Esophagus muscularis mucosa (tissue), 4 donors: ENCODE data around the gene PAPOLG. TPM values are rescaled to one million over a fixed set of nuclear protein-coding genes. Genes with fewer than 3 reads are reported as not detected.

Experiments used
- DNase-seq: peaks from one replicate; pipeline ENCODE4 v3.0.0-alpha.2; 2017; ENCODE audit errors: extremely low spot score
- H3K27ac ChIP-seq, 4 donors: fragments of 200-600 bp; sonication (generic); replicated peaks in 1 of 4; 1 replicate in 3 of 4; 2 replicates in 1 of 4; pipeline ENCODE4 v1.5.1; 2016 to 2019; ENCODE audit warnings: mild to moderate bottlenecking in 1 of 4
- H3K27me3 ChIP-seq, 4 donors: fragments of 200-600 bp; sonication (generic); one replicate each; pipeline versions ENCODE4 v1.5.1 to v1.6.0; 2016 to 2019
- H3K36me3 ChIP-seq, 4 donors: fragments of 200-600 bp; sonication (generic); one replicate each; pipeline ENCODE4 v1.5.1; 2016 to 2019
- H3K4me1 ChIP-seq, 4 donors: fragments of 200-600 bp; sonication (generic); one replicate each; pipeline ENCODE4 v1.5.1; 2016 to 2019
- H3K4me3 ChIP-seq, 4 donors: fragments of 200-600 bp; sonication (generic); 1 replicate in 2 of 4; 2 replicates in 2 of 4; pipeline ENCODE4 v1.5.1; 2016 to 2019; ENCODE audit warnings: mild to moderate bottlenecking in 4 of 4, moderate library complexity in 1 of 4
- H3K9me3 ChIP-seq, 4 donors: fragments of 200-600 bp; sonication (generic); 1 replicate in 3 of 4; 2 replicates in 1 of 4; pipeline ENCODE4 v1.5.1; 2016 to 2019
- EP300 ChIP-seq: sonication (generic); formaldehyde crosslinking; IDR thresholded peaks from one replicate; pipeline ENCODE4 v1.6.1; 2017; ENCODE audit warnings: antibody characterized with exemption
- POLR2A ChIP-seq: fragments of 450-650 bp; IDR thresholded peaks from one replicate; pipeline ENCODE4 v1.6.1; 2017; ENCODE audit warnings: antibody characterized with exemption, moderate library complexity, mild to moderate bottlenecking, low read depth
- POLR2AphosphoS5 ChIP-seq, 2 donors: sonication (generic); formaldehyde crosslinking; IDR thresholded peaks; one replicate each; pipeline ENCODE4 v1.6.1; 2017; ENCODE audit warnings: antibody characterized with exemption in 2 of 2
- WGBS: methylation state at CpG from one replicate; pipeline ENCODE4 v1.1.5; 2018; 5-methylcytosine and 5-hydroxymethylcytosine counted together
- intact Hi-C: fragments of 100-400 bp; cut with DNase I; formaldehyde crosslinking; loops from one replicate; pipeline ENCODE4 v1.15.1; 2023
- total RNA-seq, 4 donors: library from RNA; depleted of rRNA; stranded (reverse); fragments of >200 nt; gene quantifications; one replicate each; pipeline versions ENCODE4 v1.1.0 to v1.2.1, GENCODE V29; 2016
- TF ChIP-seq, protein P1 (sequence below), 3 experiments: fragments of 200-600 bp in 2 of 3; fragments of 450-650 bp in 1 of 3; sonication (generic) in 2 of 3; IDR thresholded peaks; one replicate each; pipeline ENCODE4 v1.5.1; 2017 to 2019; ENCODE audit warnings: antibody characterized with exemption in 3 of 3, mild to moderate bottlenecking in 2 of 3, moderate library complexity in 1 of 3

Gene PAPOLG
- total RNA-seq, 4 donors from 2014 or later = 11.9 to 16.0 (median 13.9) TPM

DNA sequence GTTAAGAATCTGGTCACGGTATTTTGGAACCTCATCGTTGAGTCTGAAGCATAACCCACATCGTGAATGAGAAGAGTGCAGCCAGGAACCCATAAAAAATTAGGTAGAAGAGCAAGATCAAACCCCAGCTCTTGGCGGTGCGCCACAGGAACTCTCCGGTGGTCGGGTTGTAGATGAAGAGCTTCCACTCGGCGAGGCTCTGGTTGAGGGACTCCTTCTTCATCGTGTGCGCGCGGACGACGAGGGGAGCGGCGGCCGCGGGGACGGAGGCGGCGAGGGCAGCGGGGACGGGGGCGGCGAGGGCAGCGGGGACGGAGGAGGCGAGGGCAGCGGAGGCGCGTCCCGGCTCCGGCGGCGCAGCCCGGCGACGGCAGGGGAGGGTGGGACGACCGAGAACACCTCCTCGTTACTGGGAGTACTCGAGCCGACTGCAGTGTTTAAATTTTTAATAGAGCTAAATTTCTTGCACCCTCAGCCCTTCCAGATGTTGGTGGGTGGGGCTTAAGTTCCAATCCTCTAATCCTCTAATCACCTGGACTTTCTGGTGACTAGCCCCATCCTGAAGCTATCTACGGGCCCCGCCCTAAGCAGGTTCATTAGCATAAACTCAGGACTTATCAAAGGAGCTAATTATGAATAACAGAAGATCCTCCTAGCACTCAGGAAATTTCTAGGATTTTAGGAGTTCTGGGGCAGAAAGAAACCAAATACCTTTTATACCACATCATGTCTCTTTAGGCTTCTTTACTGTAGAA is 20.4 kb upstream of the PAPOLG start:
- TF ChIP-seq, protein P1, sequence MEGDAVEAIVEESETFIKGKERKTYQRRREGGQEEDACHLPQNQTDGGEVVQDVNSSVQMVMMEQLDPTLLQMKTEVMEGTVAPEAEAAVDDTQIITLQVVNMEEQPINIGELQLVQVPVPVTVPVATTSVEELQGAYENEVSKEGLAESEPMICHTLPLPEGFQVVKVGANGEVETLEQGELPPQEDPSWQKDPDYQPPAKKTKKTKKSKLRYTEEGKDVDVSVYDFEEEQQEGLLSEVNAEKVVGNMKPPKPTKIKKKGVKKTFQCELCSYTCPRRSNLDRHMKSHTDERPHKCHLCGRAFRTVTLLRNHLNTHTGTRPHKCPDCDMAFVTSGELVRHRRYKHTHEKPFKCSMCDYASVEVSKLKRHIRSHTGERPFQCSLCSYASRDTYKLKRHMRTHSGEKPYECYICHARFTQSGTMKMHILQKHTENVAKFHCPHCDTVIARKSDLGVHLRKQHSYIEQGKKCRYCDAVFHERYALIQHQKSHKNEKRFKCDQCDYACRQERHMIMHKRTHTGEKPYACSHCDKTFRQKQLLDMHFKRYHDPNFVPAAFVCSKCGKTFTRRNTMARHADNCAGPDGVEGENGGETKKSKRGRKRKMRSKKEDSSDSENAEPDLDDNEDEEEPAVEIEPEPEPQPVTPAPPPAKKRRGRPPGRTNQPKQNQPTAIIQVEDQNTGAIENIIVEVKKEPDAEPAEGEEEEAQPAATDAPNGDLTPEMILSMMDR (IDR thresholded peaks at IDR 0.05) = no peak
- TF ChIP-seq POLR2A (no peak), POLR2AphosphoS5 (IDR thresholded peaks at IDR 0.05) (no peak), EP300 (no peak)
- no peak overlapping the region for H3K27ac ChIP-seq
- intact Hi-C loops = no loop called here
- peaks cover 0 to 37% (median 0%) of the 10 kb centered on the region in 4 donors for H3K27me3 ChIP-seq
- H3K36me3 ChIP-seq = no peaks in the 10 kb centered on the region
- H3K9me3 ChIP-seq = no peaks in the 10 kb centered on the region
- WGBS = 5% methylated on average over 10 of the region's 46 CpGs
- DNase-seq = no peak
- H3K4me3 ChIP-seq = peak overlapping the region; percentile 40 to 59 (median 43)
- H3K4me1 ChIP-seq = peaks cover 0 to 11% (median 8%) of the 10 kb centered on the region in 4 donors

DNA sequence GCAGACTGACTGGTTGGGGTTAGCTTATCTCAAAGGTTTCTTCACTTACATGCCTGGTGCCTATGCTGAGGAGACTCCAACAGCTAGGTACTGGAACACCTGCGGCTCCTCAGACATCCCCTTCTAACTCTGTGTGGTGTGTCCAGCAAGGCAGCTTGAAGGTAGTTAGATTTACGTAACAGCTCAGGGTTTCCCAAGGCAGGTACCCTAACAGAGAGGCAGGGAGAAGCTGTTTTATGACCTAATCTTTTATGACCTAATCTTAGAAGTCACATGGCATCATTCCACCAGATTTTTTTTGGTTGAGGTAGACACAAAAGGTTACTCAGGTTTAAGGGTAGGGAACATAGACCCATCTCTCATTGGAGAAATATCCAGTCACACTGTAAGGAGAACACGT is 17.4 kb upstream of the PAPOLG start:
- WGBS = 91% methylated on average over 3 of the region's 3 CpGs
- H3K36me3 ChIP-seq = no peaks in the 10 kb centered on the region
- no peaks in the 10 kb centered on the region for H3K9me3 ChIP-seq
- H3K4me3 ChIP-seq = no peak overlapping the region
- no peak for DNase-seq
- TF ChIP-seq EP300 (no peak), POLR2AphosphoS5 (IDR thresholded peaks at IDR 0.05) (no peak), POLR2A (no peak)
- TF ChIP-seq, protein P1 (IDR thresholded peaks at IDR 0.05) = no peak
- peaks cover 0 to 11% (median 8%) of the 10 kb centered on the region in 4 donors for H3K4me1 ChIP-seq
- H3K27me3 ChIP-seq = peaks cover 0 to 37% (median 0%) of the 10 kb centered on the region in 4 donors
- H3K27ac ChIP-seq = no peak overlapping the region
- intact Hi-C loops = no loop called here

DNA sequence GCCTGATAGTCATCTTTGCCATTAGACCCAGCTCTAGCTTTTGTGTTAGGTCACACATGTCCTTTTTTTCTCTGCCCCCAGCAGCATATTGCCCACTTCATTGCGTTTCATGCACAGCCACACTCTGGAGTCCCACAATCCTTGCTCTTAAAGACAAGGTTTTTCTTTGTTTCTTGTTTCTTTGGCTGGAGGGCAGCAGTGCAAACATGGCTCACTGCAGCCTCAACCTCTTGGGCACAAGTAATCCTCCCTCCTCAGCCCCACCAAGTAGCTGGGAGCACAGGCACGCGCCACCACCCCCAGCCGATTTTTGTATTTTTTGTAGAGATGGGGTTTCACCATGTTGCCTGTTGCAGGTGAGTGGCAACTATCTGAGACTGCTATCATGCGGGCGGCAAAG is 16.9 kb upstream of the PAPOLG start:
- Histone ChIP-seq H3K36me3 (no peaks in the 10 kb centered on the region), H3K27ac (no peak overlapping the region), H3K4me3 (no peak overlapping the region), H3K9me3 (no peaks in the 10 kb centered on the region), H3K4me1 (peaks cover 0 to 11% (median 8%) of the 10 kb centered on the region in 4 donors), H3K27me3 (peaks cover 0 to 37% (median 0%) of the 10 kb centered on the region in 4 donors)
- intact Hi-C loops = no loop called here
- DNase-seq = no peak
- TF ChIP-seq, protein P1 (IDR thresholded peaks at IDR 0.05) = no peak
- no peak for TF ChIP-seq POLR2AphosphoS5 (IDR thresholded peaks at IDR 0.05)
- TF ChIP-seq POLR2A = no peak
- TF ChIP-seq EP300 = no peak
- 92% methylated on average over 6 of the region's 6 CpGs for WGBS

DNA sequence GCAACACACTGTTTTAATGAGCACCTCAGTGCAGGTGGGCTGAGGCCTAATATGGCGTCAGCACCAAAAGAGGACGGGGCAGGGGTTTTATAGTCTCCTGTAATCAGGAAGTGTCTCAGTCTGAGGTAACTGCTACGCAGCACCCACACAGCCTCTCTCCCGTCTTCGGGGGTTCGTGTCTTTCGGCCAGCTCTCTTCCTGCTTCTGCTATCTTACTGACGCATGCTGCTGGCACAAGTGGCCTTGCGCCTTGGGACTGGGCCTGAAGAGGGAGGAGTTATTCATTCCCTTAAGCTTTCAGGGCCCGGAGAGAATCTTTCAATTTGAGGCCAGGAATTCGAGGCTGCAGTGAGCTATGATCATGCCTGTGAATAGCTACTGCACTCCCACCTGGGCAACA is 14.5 kb upstream of the PAPOLG start:
- intact Hi-C loops = no loop called here
- H3K36me3 ChIP-seq = no peaks in the 10 kb centered on the region
- 83% methylated on average over 11 of the region's 11 CpGs for WGBS
- DNase-seq = no peak
- no peaks in the 10 kb centered on the region for H3K9me3 ChIP-seq
- no peak overlapping the region for H3K4me3 ChIP-seq
- H3K27me3 ChIP-seq = peaks cover 0 to 31% (median 0%) of the 10 kb centered on the region in 4 donors
- no peaks in the 10 kb centered on the region for H3K4me1 ChIP-seq
- H3K27ac ChIP-seq = no peak overlapping the region
- TF ChIP-seq POLR2A (no peak), POLR2AphosphoS5 (IDR thresholded peaks at IDR 0.05) (no peak), EP300 (no peak)
- TF ChIP-seq, protein P1 (IDR thresholded peaks at IDR 0.05) = no peak
